Neural cell (in vitro differentiated cells): ENCODE results near the gene FBN1.

ENCODE experiments used
- CTCF ChIP-seq: fragments of 450-650 bp; IDR thresholded peaks from 2 replicates; pipeline ENCODE4 v1.5.1; 2014; ENCODE audit warnings: antibody characterized with exemption, mild to moderate bottlenecking, moderate library complexity; ENCODE audit not compliant: poor library complexity, severe bottlenecking
- EP300 ChIP-seq: fragments of 450-650 bp; conservative IDR thresholded peaks from 2 replicates; pipeline ENCODE4 v1.6.1; 2014; ENCODE audit warnings: antibody characterized with exemption, mild to moderate bottlenecking, moderate library complexity; ENCODE audit not compliant: poor library complexity, severe bottlenecking
- EZH2 ChIP-seq: fragments of 200-600, 300-800 bp; shearing (Covaris generic), sonication (generic); IDR thresholded peaks from 2 replicates; pipeline ENCODE4 v1.6.1; 2014; ENCODE audit warnings: antibody characterized with exemption, low read length, borderline replicate concordance, mild to moderate bottlenecking; ENCODE audit not compliant: insufficient read depth, poor library complexity, severe bottlenecking
- MXI1 ChIP-seq: fragments of 450-650 bp; conservative IDR thresholded peaks from 2 replicates; pipeline ENCODE4 v1.6.1; 2014; ENCODE audit warnings: antibody characterized with exemption, mild to moderate bottlenecking; ENCODE audit not compliant: poor library complexity, severe bottlenecking
- POLR2AphosphoS5 ChIP-seq: IDR thresholded peaks from 2 replicates; pipeline ENCODE4 v1.6.1; 2012
- RAD21 ChIP-seq: fragments of 450-650 bp; conservative IDR thresholded peaks from 2 replicates; pipeline ENCODE4 v1.6.1; 2014; ENCODE audit warnings: antibody characterized with exemption, mild to moderate bottlenecking, moderate library complexity
- SMC3 ChIP-seq: fragments of 450-650 bp; conservative IDR thresholded peaks from 2 replicates; pipeline ENCODE4 v1.6.1; 2014; ENCODE audit warnings: antibody characterized with exemption, mild to moderate bottlenecking, moderate library complexity; ENCODE audit not compliant: poor library complexity

- no peak for TF ChIP-seq CTCF
- no peak for TF ChIP-seq POLR2AphosphoS5
- no peak for TF ChIP-seq MXI1
- no peak for TF ChIP-seq EZH2
- no peak for TF ChIP-seq RAD21
- TF ChIP-seq SMC3 = no peak
- no peak for TF ChIP-seq EP300
Observed at GRCh38 chr15:48411971-48412591, 233.4 kb downstream of the FBN1 start.
